HepG2 (cell line): ENCODE data around the gene TNP2. TPM values are rescaled to one million over a fixed set of nuclear protein-coding genes. Genes with fewer than 3 reads are reported as not detected.
A peak's percentile ranks its signal among the peaks of the same experiment; 100 is the strongest.

ENCODE experiments used
- HNF4A ChIP-seq: sonication (generic); formaldehyde crosslinking; IDR thresholded peaks from 2 replicates; pipeline ENCODE4 v1.4.0; 2020; ENCODE audit warnings: missing genetic modification reagents
- HOXA3 ChIP-seq: sonication (generic); formaldehyde crosslinking; IDR thresholded peaks from 2 replicates; pipeline ENCODE4 v1.5.0; 2020; ENCODE audit warnings: missing genetic modification reagents
- KLF13 ChIP-seq: sonication (generic); formaldehyde crosslinking; IDR thresholded peaks from 2 replicates; pipeline ENCODE4 v1.4.0; 2020; ENCODE audit warnings: mild to moderate bottlenecking, missing genetic modification reagents
- RBFOX2 ChIP-seq: fragments of 200-400 bp; formaldehyde crosslinking; IDR thresholded peaks from 2 replicates; pipeline ENCODE4 v1.6.1; 2017; ENCODE audit warnings: low read depth, mild to moderate bottlenecking, low read length
- RXRA ChIP-seq: sonication (generic); formaldehyde crosslinking; IDR thresholded peaks from 2 replicates; pipeline ENCODE4 v1.5.1; 2020; ENCODE audit warnings: missing genetic modification reagents
- SOX6 ChIP-seq, 2 experiments: fragments of 450-650 bp in 1 of 2; sonication (generic) in 1 of 2; formaldehyde crosslinking in 1 of 2; IDR thresholded peaks; 2 replicates each; pipeline versions ENCODE4 v1.4.0 to v1.6.1; 2017 to 2020; ENCODE audit warnings: antibody characterized with exemption in 1 of 2, mild to moderate bottlenecking in 1 of 2, missing genetic modification reagents in 1 of 2
- YEATS2 ChIP-seq: sonication (generic); formaldehyde crosslinking; IDR thresholded peaks from 2 replicates; pipeline ENCODE4 v1.4.0; 2020; ENCODE audit warnings: missing genetic modification reagents, borderline replicate concordance
- ZNF207 ChIP-seq: fragments of 450-650 bp; IDR thresholded peaks from 2 replicates; pipeline ENCODE4 v1.6.1; 2016; ENCODE audit warnings: antibody characterized with exemption, borderline replicate concordance
- ZNF230 ChIP-seq: sonication (generic); formaldehyde crosslinking; IDR thresholded peaks from 2 replicates; pipeline ENCODE4 v1.4.0; 2020; ENCODE audit warnings: mild to moderate bottlenecking, missing genetic modification reagents
- ZNF235 ChIP-seq: sonication (generic); formaldehyde crosslinking; IDR thresholded peaks from 2 replicates; pipeline ENCODE4 v1.8.1; 2023; ENCODE audit warnings: mild to moderate bottlenecking, missing genetic modification reagents, borderline replicate concordance
- ZNF33A ChIP-seq: sonication (generic); formaldehyde crosslinking; IDR thresholded peaks from 2 replicates; pipeline ENCODE4 v1.5.1; 2020; ENCODE audit warnings: missing genetic modification reagents, mild to moderate bottlenecking, moderate library complexity, borderline replicate concordance
- ZNF354B ChIP-seq: sonication (generic); formaldehyde crosslinking; IDR thresholded peaks from 2 replicates; pipeline ENCODE4 v1.8.0; 2022; ENCODE audit warnings: mild to moderate bottlenecking, missing genetic modification reagents
- ZNF451 ChIP-seq: sonication (generic); formaldehyde crosslinking; IDR thresholded peaks from 2 replicates; pipeline ENCODE4 v1.5.0; 2020; ENCODE audit warnings: mild to moderate bottlenecking, missing genetic modification reagents
- ZNF460 ChIP-seq: sonication (generic); formaldehyde crosslinking; IDR thresholded peaks from 2 replicates; pipeline ENCODE4 v1.5.1; 2020; ENCODE audit warnings: missing genetic modification reagents, mild to moderate bottlenecking, borderline replicate concordance
- ZNF501 ChIP-seq: sonication (generic); formaldehyde crosslinking; IDR thresholded peaks from 2 replicates; pipeline ENCODE4 v1.5.1; 2020; ENCODE audit warnings: mild to moderate bottlenecking, moderate library complexity, missing genetic modification reagents
- ZNF598 ChIP-seq: sonication (generic); formaldehyde crosslinking; IDR thresholded peaks from 2 replicates; pipeline ENCODE4 v1.5.1; 2020; ENCODE audit warnings: mild to moderate bottlenecking, missing genetic modification reagents, borderline replicate concordance
- ZNF792 ChIP-seq: IDR thresholded peaks from 2 replicates; pipeline ENCODE4 v1.6.1; 2016
- polyA plus RNA-seq, 8 experiments: library from polyadenylated mRNA; depleted of rRNA in 3 of 8; stranded (reverse) in 7 of 8; unstranded in 1 of 8; fragments of >200 nt; fragmentation: Illumina TruSeq in 4 of 8; extraction: Trizol in 4 of 8; gene quantifications; 2 replicates each; pipeline versions ENCODE4 v1.2.1 to v1.2.3, GENCODE V29; 2011 to 2016; ENCODE audit warnings: low read depth in 4 of 8, missing spikeins in 1 of 8, mixed read lengths in 1 of 8; ENCODE audit not compliant: insufficient read depth in 1 of 8
- total RNA-seq, 5 experiments: library from RNA; depleted of rRNA; stranded (reverse); fragments of >200 nt; fragmentation: Illumina TruSeq; extraction: Trizol; gene quantifications; 2 replicates each; pipeline ENCODE4 v1.2.3, GENCODE V29; 2016; ENCODE audit warnings: low read depth in 1 of 5
- TF ChIP-seq, protein P1 (sequence below): sonication (generic); formaldehyde crosslinking; IDR thresholded peaks from 2 replicates; pipeline ENCODE4 v1.5.0; 2020; ENCODE audit warnings: mild to moderate bottlenecking, missing genetic modification reagents, borderline replicate concordance
- TF ChIP-seq, protein P2 (sequence below): sonication (generic); formaldehyde crosslinking; IDR thresholded peaks from 2 replicates; pipeline ENCODE4 v1.4.0; 2020; ENCODE audit warnings: missing genetic modification reagents, borderline replicate concordance
- TF ChIP-seq, protein P3 (sequence below), 2 experiments: sonication (generic) in 1 of 2; formaldehyde crosslinking in 1 of 2; IDR thresholded peaks; 2 replicates each; pipeline versions ENCODE4 v1.5.1 to v1.6.1; 2011 to 2020; ENCODE audit warnings: borderline replicate concordance in 1 of 2, low read depth in 1 of 2, low read length in 1 of 2, mild to moderate bottlenecking in 1 of 2, missing genetic modification reagents in 1 of 2, moderate library complexity in 1 of 2

Gene TNP2
- total and polyA plus RNA-seq, 2 of the 13 experiments (the other 11 are each of a cell fraction or from before 2014, with no cell fraction given), result not detected

DNA sequence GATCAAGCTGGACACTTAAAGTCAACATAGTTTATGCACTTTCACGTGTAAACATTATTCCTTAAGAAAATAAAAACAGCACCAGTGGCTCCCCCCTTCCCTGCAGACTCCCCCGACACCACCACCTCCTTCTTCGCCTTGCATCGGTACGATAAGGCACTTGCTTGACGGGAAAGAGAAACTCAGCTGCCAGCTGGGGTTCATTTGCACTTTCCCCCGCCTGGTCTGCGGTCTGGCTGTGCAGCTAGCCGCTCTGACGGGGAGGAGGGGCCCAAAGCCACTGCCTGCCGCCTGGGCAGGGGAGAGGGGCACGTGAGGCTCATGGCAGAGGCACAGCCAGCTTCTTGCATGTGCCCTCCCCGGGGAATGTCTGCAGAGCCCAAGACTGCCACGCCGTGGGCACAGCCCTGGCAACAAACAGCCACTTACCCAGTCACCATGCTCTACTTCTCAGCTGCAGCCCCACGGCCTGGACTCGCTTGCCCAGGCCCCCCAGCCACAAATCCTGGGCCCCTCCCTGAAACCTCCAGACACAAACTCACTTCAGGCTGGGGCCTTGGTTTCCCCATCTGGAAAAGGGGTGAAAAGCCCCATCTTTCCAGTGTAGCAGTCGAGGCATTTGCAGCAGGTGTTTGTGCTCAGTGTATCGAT, 28.5 kb upstream of the TNP2 start (continued):
- TF ChIP-seq, protein P1, sequence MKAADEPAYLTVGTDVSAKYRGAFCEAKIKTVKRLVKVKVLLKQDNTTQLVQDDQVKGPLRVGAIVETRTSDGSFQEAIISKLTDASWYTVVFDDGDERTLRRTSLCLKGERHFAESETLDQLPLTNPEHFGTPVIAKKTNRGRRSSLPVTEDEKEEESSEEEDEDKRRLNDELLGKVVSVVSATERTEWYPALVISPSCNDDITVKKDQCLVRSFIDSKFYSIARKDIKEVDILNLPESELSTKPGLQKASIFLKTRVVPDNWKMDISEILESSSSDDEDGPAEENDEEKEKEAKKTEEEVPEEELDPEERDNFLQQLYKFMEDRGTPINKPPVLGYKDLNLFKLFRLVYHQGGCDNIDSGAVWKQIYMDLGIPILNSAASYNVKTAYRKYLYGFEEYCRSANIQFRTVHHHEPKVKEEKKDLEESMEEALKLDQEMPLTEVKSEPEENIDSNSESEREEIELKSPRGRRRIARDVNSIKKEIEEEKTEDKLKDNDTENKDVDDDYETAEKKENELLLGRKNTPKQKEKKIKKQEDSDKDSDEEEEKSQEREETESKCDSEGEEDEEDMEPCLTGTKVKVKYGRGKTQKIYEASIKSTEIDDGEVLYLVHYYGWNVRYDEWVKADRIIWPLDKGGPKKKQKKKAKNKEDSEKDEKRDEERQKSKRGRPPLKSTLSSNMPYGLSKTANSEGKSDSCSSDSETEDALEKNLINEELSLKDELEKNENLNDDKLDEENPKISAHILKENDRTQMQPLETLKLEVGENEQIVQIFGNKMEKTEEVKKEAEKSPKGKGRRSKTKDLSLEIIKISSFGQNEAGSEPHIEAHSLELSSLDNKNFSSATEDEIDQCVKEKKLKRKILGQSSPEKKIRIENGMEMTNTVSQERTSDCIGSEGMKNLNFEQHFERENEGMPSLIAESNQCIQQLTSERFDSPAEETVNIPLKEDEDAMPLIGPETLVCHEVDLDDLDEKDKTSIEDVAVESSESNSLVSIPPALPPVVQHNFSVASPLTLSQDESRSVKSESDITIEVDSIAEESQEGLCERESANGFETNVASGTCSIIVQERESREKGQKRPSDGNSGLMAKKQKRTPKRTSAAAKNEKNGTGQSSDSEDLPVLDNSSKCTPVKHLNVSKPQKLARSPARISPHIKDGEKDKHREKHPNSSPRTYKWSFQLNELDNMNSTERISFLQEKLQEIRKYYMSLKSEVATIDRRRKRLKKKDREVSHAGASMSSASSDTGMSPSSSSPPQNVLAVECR (CRISPR knock-in tag), result peak; percentile 59
- TF ChIP-seq ZNF598 (CRISPR knock-in tag), result peak; percentile 75; the same call in 1 of the 2 replicates
- TF ChIP-seq, protein P2, sequence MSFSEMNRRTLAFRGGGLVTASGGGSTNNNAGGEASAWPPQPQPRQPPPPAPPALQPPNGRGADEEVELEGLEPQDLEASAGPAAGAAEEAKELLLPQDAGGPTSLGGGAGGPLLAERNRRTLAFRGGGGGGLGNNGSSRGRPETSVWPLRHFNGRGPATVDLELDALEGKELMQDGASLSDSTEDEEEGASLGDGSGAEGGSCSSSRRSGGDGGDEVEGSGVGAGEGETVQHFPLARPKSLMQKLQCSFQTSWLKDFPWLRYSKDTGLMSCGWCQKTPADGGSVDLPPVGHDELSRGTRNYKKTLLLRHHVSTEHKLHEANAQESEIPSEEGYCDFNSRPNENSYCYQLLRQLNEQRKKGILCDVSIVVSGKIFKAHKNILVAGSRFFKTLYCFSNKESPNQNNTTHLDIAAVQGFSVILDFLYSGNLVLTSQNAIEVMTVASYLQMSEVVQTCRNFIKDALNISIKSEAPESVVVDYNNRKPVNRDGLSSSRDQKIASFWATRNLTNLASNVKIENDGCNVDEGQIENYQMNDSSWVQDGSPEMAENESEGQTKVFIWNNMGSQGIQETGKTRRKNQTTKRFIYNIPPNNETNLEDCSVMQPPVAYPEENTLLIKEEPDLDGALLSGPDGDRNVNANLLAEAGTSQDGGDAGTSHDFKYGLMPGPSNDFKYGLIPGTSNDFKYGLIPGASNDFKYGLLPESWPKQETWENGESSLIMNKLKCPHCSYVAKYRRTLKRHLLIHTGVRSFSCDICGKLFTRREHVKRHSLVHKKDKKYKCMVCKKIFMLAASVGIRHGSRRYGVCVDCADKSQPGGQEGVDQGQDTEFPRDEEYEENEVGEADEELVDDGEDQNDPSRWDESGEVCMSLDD (CRISPR knock-in tag), result peak; percentile 84; the same call in 1 of the 2 replicates
- TF ChIP-seq, protein P3, sequence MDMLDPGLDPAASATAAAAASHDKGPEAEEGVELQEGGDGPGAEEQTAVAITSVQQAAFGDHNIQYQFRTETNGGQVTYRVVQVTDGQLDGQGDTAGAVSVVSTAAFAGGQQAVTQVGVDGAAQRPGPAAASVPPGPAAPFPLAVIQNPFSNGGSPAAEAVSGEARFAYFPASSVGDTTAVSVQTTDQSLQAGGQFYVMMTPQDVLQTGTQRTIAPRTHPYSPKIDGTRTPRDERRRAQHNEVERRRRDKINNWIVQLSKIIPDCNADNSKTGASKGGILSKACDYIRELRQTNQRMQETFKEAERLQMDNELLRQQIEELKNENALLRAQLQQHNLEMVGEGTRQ (IDR thresholded peaks at IDR 0.05; ENCODE audit: low read depth, low read length), result peak; percentile 24; the same call in 1 of the 2 replicates
- TF ChIP-seq, protein P3 (CRISPR knock-in tag; IDR thresholded peaks at IDR 0.05; ENCODE audit: borderline replicate concordance), result peak; percentile 63; the same call in 1 of the 2 replicates
- no peak; the same call in 1 of the 2 replicates for TF ChIP-seq ZNF792
- TF ChIP-seq ZNF33A, result no peak
- 0 out of 2 replicates have a peak, but pooled peaks have one; percentile 55 for TF ChIP-seq ZNF230
- peak; percentile 86 for TF ChIP-seq ZNF451 (CRISPR knock-in tag)
- TF ChIP-seq HNF4A (CRISPR knock-in tag), result peak; percentile 65
- 0 out of 2 replicates have a peak, but pooled peaks have one; percentile 2 for TF ChIP-seq ZNF501 (CRISPR knock-in tag)
- TF ChIP-seq ZNF207, result no peak
- TF ChIP-seq HOXA3 (CRISPR knock-in tag), result peak; percentile 78
- TF ChIP-seq RBFOX2, result peak; percentile 79
- peak; percentile 73 for TF ChIP-seq RXRA (CRISPR knock-in tag)
- no peak for TF ChIP-seq ZNF460 (CRISPR knock-in tag)
- TF ChIP-seq YEATS2 (CRISPR knock-in tag), result no peak
- no peak for TF ChIP-seq ZNF354B (CRISPR knock-in tag)
- TF ChIP-seq ZNF235, result peak; percentile 39; the same call in 1 of the 2 replicates
- TF ChIP-seq SOX6 (IDR thresholded peaks at IDR 0.05), result no peak
- TF ChIP-seq SOX6 (CRISPR knock-in tag; IDR thresholded peaks at IDR 0.05), result 0 out of 2 replicates have a peak, but pooled peaks have one; percentile 14
- TF ChIP-seq KLF13 (CRISPR knock-in tag), result peak; percentile 88; the same call in 1 of the 2 replicates
